Loucy (cell line): ENCODE measurements around the gene RFXAP.
A peak's percentile ranks its signal among the peaks of the same experiment; 100 is the strongest.

ENCODE experiments used
- H2AFZ ChIP-seq: fragments of 200-600 bp; sonication (generic); 2 replicates; pipeline ENCODE4 v1.6.0; 2016; ENCODE audit warnings: antibody characterized with exemption, mild to moderate bottlenecking, low read length, moderate library complexity
- H3F3A ChIP-seq: fragments of 200-600 bp; 2 replicates; pipeline ENCODE4 v1.6.0; 2016; ENCODE audit warnings: antibody characterized with exemption, low read depth, mild to moderate bottlenecking
- H3K27me3 ChIP-seq: fragments of 200-600 bp; sonication (generic); 2 replicates; pipeline ENCODE4 v1.6.1; 2014; ENCODE audit warnings: low read length, mild to moderate bottlenecking; ENCODE audit not compliant: insufficient read depth, poor library complexity, severe bottlenecking
- H3K36me3 ChIP-seq: fragments of 200-600 bp; sonication (generic); 2 replicates; pipeline ENCODE4 v1.6.1; 2016; ENCODE audit warnings: low read length; ENCODE audit not compliant: insufficient read depth
- H3K4me1 ChIP-seq: fragments of 200-600 bp; sonication (generic); 2 replicates; pipeline ENCODE4 v1.5.1; 2014; ENCODE audit warnings: low read length, mild to moderate bottlenecking; ENCODE audit not compliant: insufficient read depth, poor library complexity, severe bottlenecking
- H3K4me2 ChIP-seq: fragments of 200-600 bp; sonication (generic); 2 replicates; pipeline ENCODE4 v1.6.0; 2014; ENCODE audit warnings: antibody characterized with exemption, low read length, low read depth, mild to moderate bottlenecking; ENCODE audit not compliant: poor library complexity, severe bottlenecking
- H3K4me3 ChIP-seq: fragments of 200-600 bp; sonication (generic); 2 replicates; pipeline ENCODE4 v1.5.1; 2014; ENCODE audit warnings: low read length, mild to moderate bottlenecking, mixed read lengths; ENCODE audit not compliant: poor library complexity, severe bottlenecking
- H3K79me2 ChIP-seq: fragments of 200-600 bp; sonication (generic); 2 replicates; pipeline ENCODE4 v1.6.1; 2014; ENCODE audit warnings: low read length; ENCODE audit not compliant: insufficient read depth
- H3K9ac ChIP-seq: fragments of 200-600 bp; sonication (generic); 2 replicates; pipeline ENCODE4 v1.6.0; 2014; ENCODE audit warnings: mild to moderate bottlenecking, low read depth, low read length, moderate library complexity; ENCODE audit not compliant: poor library complexity, severe bottlenecking
- H3K9me2 ChIP-seq: fragments of 200-600 bp; sonication (generic); replicated peaks from 2 replicates; pipeline ENCODE4 v1.6.1; 2016; ENCODE audit warnings: low read depth, low read length, mixed read lengths
- H3K9me3 ChIP-seq: fragments of 200-600 bp; sonication (generic); 2 replicates; pipeline ENCODE4 v1.6.1; 2014; ENCODE audit warnings: mild to moderate bottlenecking, antibody characterized with exemption, low read length, low read depth; ENCODE audit not compliant: insufficient read depth
- H4K20me1 ChIP-seq: fragments of 200-600 bp; sonication (generic); 2 replicates; pipeline ENCODE4 v1.6.0; 2014; ENCODE audit warnings: antibody characterized with exemption, low read length, mild to moderate bottlenecking; ENCODE audit not compliant: insufficient read depth, poor library complexity, severe bottlenecking
- EZH2phosphoT487 ChIP-seq: fragments of 200-600 bp; IDR thresholded peaks from 2 replicates; pipeline ENCODE4 v1.6.1; 2018; ENCODE audit warnings: antibody characterized with exemption, mild to moderate bottlenecking, moderate library complexity, borderline replicate concordance
- TF ChIP-seq, protein P1 (sequence below): fragments of 200-600 bp; sonication (generic); conservative IDR thresholded peaks from 2 replicates; pipeline ENCODE4 v1.5.1; 2014; ENCODE audit warnings: mild to moderate bottlenecking, antibody characterized with exemption, low read length

Gene RFXAP

DNA sequence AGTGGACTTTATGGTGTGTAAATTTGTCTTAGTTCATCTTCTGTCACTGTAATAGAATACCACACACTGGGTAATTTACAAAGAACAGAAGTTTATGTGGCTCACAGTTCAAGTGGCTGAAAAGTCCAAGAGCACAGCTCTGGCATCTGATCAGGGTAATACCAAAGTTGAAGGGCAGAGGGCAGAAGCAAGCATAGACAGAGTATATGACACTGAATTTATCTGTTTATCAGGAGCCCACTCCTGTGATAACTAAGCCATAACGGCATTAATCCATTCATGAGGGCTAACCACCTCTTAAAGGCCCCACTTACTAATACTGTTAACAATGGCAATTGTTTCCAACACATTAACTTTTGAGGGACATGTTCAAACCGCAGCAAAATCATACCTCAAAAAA, 4.0 kb upstream of the RFXAP start:
- Histone ChIP-seq H4K20me1 (peaks cover 10% of the 10 kb centered on the region), H3K36me3 (no peaks in the 10 kb centered on the region), H3K9ac (no peak overlapping the region), H3K9me3 (no peaks in the 10 kb centered on the region), H3F3A (no peaks in the 10 kb centered on the region), H3K79me2 (peaks cover 10% of the 10 kb centered on the region), H3K4me1 (peaks cover 12% of the 10 kb centered on the region), H3K9me2 (no peaks in the 10 kb centered on the region), H2AFZ (no peak overlapping the region), H3K4me3 (no peak overlapping the region), H3K27me3 (no peaks in the 10 kb centered on the region), H3K4me2 (no peak overlapping the region)
- TF ChIP-seq EZH2phosphoT487, result no peak
- TF ChIP-seq, protein P1, sequence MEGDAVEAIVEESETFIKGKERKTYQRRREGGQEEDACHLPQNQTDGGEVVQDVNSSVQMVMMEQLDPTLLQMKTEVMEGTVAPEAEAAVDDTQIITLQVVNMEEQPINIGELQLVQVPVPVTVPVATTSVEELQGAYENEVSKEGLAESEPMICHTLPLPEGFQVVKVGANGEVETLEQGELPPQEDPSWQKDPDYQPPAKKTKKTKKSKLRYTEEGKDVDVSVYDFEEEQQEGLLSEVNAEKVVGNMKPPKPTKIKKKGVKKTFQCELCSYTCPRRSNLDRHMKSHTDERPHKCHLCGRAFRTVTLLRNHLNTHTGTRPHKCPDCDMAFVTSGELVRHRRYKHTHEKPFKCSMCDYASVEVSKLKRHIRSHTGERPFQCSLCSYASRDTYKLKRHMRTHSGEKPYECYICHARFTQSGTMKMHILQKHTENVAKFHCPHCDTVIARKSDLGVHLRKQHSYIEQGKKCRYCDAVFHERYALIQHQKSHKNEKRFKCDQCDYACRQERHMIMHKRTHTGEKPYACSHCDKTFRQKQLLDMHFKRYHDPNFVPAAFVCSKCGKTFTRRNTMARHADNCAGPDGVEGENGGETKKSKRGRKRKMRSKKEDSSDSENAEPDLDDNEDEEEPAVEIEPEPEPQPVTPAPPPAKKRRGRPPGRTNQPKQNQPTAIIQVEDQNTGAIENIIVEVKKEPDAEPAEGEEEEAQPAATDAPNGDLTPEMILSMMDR, result peak; percentile 65

DNA sequence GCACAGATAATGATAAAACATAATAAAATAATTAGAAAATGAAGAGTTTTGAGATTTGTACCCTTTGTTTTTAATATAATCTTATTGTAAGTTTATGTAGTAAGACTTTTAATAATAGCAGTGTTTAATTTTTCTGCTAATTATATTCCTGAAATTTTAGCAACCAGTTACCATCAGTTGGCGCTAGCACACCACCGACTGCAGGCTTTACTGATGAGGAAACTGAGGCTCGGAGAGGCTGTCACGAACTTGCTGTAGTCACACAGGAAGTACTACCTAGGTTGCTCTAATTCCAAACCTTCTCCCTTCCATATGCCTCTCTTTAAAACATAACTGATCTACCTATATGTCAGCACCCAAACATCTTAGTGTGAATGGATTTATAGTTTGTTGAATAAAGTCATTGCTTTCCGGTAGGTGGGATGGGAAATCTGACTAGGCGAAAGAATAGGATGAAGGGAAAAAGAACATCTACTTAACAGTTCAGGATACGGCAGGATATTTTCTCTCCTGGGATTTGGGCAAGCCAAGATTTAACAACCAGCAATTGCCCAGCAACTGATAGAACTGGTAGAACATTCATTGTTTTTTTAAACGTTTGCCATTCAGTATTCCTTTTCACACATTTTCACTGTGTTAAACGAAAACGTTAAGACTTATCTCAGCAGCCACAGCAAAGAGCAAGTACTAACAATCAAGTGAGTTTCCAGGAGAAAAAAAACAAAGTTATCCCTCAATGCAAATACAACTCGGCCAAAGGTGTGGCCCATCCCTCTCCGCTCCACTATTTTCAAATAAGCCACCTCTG, 822 bp upstream of the RFXAP start:
- Histone ChIP-seq H4K20me1 (peaks cover 39% of the 10 kb centered on the region), H3K9me3 (no peaks in the 10 kb centered on the region), H2AFZ (peak overlapping the region; percentile 100), H3K36me3 (no peaks in the 10 kb centered on the region), H3K4me1 (peaks cover 37% of the 10 kb centered on the region), H3K4me3 (peak overlapping the region; percentile 91), H3K9me2 (no peaks in the 10 kb centered on the region), H3K79me2 (peaks cover 41% of the 10 kb centered on the region), H3K27me3 (no peaks in the 10 kb centered on the region), H3K9ac (peak overlapping the region; percentile 83), H3F3A (no peaks in the 10 kb centered on the region), H3K4me2 (peak overlapping the region; percentile 95)
- TF ChIP-seq, protein P1, result peak; percentile 40
- TF ChIP-seq EZH2phosphoT487, result no peak

DNA sequence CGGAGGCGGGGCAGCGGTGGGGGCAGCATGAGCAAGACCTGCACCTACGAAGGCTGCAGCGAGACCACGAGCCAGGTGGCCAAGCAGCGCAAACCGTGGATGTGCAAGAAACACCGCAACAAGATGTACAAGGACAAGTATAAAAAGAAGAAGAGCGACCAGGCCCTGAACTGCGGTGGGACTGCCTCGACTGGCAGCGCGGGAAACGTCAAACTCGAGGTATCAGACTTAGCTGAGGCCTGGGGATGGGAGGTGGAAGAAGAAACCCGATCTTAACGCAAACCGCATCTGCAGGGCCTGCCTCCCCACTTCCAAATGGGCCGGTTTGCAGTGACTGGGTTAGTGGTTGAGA, 693 bp downstream of the RFXAP start:
- Histone ChIP-seq H3K9me3 (no peaks in the 10 kb centered on the region), H3K9ac (peak overlapping the region; percentile 83), H3K36me3 (no peaks in the 10 kb centered on the region), H3K9me2 (no peaks in the 10 kb centered on the region), H3K4me3 (peak overlapping the region; percentile 91), H3K4me2 (peak overlapping the region; percentile 98), H4K20me1 (peaks cover 55% of the 10 kb centered on the region), H3F3A (no peaks in the 10 kb centered on the region), H2AFZ (peak overlapping the region; percentile 100; the same call in 1 of the 2 replicates), H3K27me3 (no peaks in the 10 kb centered on the region), H3K79me2 (peaks cover 56% of the 10 kb centered on the region), H3K4me1 (peaks cover 52% of the 10 kb centered on the region)
- TF ChIP-seq, protein P1, result no peak
- no peak for TF ChIP-seq EZH2phosphoT487
